ENCODE results near the gene MORC2. TPM values are rescaled to one million over a fixed set of nuclear protein-coding genes. Genes with fewer than 3 reads are reported as not detected.

MORC2 gene
- 10 to 100 TPM in 3 of 4 donors, 1 to 10 TPM in 1; 9.5 to 24.0 (median 13.1) TPM for total RNA-seq

DNA sequence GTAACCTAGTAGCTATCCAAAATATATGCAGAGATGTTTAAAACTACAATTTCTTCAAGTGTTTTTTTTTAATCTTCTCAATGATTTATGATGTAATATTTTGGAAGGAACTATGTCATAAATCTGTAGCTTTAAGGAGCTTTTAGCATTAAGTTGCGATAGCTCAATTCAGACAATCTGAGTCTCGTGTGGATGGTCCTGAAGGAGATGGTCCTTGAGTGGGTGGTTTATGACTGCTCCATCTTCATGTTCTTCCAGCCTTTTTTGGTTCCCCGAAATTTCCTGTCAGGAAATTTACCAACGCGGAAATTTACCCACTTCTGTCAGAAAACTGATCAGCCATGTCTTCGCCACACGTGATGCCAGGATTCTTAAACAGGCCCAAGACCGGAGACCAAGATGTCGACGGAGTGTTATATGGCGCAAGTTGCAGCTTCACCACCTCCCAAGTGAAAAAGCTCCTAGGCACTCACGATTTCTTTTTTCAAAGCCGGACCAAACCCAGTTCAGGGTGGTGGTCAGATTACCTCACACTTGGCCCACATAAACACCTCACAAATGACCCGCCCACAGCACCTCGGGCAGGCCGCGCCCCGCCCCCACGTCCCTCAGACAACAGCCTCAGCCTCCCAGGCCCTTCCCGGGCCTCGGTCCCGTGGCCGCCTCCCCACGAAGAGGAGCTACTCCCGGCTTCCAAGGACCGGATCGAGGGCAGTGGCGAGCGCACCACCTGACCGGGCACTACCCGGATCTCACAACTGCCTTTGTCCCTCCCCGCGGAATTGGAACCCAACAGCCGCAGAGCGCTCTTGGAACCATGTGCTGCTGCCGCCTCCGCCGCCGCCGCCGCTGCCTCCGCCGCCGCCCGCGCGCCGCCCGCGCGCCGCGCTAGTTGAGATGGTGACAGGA, at the start of gene MORC2:
TSS of gene MORC2 (minus strand) at position 760 of the 909 bp plus-strand sequence. CDS start 885 bp downstream, outside the sequence.
- TF ChIP-seq POLR2A (IDR thresholded peaks at IDR 0.05), result no peak
- TF ChIP-seq, protein P1, sequence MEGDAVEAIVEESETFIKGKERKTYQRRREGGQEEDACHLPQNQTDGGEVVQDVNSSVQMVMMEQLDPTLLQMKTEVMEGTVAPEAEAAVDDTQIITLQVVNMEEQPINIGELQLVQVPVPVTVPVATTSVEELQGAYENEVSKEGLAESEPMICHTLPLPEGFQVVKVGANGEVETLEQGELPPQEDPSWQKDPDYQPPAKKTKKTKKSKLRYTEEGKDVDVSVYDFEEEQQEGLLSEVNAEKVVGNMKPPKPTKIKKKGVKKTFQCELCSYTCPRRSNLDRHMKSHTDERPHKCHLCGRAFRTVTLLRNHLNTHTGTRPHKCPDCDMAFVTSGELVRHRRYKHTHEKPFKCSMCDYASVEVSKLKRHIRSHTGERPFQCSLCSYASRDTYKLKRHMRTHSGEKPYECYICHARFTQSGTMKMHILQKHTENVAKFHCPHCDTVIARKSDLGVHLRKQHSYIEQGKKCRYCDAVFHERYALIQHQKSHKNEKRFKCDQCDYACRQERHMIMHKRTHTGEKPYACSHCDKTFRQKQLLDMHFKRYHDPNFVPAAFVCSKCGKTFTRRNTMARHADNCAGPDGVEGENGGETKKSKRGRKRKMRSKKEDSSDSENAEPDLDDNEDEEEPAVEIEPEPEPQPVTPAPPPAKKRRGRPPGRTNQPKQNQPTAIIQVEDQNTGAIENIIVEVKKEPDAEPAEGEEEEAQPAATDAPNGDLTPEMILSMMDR (IDR thresholded peaks at IDR 0.05), result no peak
- intact Hi-C loops (cut with DNase I), result no loop called here
- no peak for DNase-seq
- Histone ChIP-seq H3K4me1 (peaks cover 6 to 42% (median 19%) of the 10 kb centered on the region in 3 donors), H3K4me3 (peak within 1 kb of the TSS; percentile 82 to 95 (median 88)), H3K9me3 (peaks cover 0 to 29% (median 21%) of the 10 kb centered on the region in 3 donors), H3K36me3 (peaks cover 16 to 27% (median 20%) of the 10 kb centered on the region in 3 donors), H3K27me3 (no peaks in the 10 kb centered on the region), H3K27ac (peak within 1 kb of the TSS; percentile 93 to 98 (median 98))
- WGBS, 2 donors, result 64 to 70% methylated on average over 5 to 15 of the region's 53 CpGs

DNA sequence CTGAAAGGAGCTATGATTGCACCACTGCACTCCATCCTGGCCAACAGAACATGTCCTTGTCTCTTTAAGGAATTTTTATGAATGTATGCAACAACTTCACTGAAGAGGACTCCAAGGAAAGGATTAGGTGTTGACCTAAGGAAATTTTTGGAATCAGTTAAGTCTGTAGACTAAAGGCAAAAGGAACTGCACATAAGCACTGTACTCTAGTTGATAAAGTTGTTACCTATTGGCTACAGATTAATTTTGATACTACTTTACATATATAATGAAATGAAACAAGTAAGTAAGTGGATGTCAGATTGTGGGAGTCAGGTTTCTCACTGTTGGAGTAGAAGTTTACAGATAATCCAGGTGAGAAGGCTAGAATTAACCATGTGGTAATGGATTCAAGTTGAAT, 37.0 kb upstream of the MORC2 start:
- intact Hi-C loops (cut with DNase I), result no loop called here
- no peak for TF ChIP-seq POLR2A (IDR thresholded peaks at IDR 0.05)
- TF ChIP-seq, protein P1 (IDR thresholded peaks at IDR 0.05), result no peak

DNA sequence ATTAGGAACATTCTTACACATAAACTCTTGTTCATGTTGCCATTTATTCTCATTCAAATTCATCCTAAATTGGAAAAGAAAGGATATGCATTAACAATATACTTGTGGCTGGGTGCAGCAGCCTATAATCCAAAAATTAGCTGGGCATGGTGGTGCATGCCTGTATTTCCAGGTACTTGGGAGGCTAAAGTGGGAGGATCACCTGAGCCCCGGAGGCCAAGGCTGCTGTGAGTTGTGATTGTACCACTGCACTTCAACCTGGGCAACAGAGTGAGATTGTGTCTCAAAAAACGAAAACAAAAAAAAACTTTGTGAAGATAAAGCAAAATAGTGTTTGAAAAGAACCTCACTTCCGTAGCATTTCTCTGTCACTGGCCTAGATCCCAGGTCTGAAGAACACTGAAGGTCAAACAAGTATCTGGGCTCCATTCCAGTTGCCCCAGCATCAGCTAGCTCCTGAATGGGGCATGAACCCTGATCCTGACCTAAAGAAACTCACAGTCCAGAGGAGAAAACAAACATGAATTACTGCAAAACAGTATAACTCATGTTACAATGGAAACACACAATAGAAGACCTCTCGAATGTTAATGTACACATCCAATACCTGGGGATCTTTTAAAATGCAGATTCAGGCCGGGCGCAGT, 32.7 kb upstream of the MORC2 start:
- Histone ChIP-seq H3K4me1 (no peaks in the 10 kb centered on the region), H3K27ac (no peak overlapping the region), H3K9me3 (peaks cover 0 to 11% (median 0%) of the 10 kb centered on the region in 3 donors), H3K4me3 (no peak overlapping the region), H3K36me3 (no peaks in the 10 kb centered on the region), H3K27me3 (no peaks in the 10 kb centered on the region)
- TF ChIP-seq POLR2A (IDR thresholded peaks at IDR 0.05), result no peak
- TF ChIP-seq, protein P1 (IDR thresholded peaks at IDR 0.05), result no peak
- DNase-seq, result no peak
- 77 to 78% methylated on average over 6 of the region's 6 CpGs for WGBS, 2 donors
- intact Hi-C loops (cut with DNase I), result no loop called here

More for the DNA sequence above, 37.0 kb upstream of the MORC2 start:
- no peak for DNase-seq
- Histone ChIP-seq H3K4me1 (no peaks in the 10 kb centered on the region), H3K9me3 (peaks cover 0 to 11% (median 0%) of the 10 kb centered on the region in 3 donors), H3K27ac (no peak overlapping the region), H3K36me3 (no peaks in the 10 kb centered on the region), H3K4me3 (no peak overlapping the region), H3K27me3 (no peaks in the 10 kb centered on the region)

DNA sequence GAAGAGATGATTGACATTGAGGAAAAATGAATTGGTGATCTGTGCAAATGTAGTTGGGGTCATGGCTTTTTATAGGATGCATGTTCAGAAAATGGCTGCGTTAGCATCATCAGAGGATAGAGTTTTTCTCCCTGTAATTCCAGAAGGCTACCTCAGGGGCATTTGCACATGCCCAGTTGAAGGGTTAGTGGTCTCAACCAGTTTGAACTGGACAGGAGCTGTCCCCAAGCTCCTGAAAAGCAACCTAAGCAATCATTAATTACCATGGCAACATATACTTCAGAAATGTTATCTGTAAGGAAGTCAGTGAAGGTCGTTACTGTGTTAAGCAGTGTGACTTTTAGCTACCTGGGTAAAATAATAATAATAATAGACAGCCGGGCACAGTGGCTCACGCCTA, 29.8 kb upstream of the MORC2 start:
- no peak for DNase-seq

More for the DNA sequence above, 29.8 kb upstream of the MORC2 start:
- TF ChIP-seq, protein P1 (IDR thresholded peaks at IDR 0.05), result no peak
- TF ChIP-seq POLR2A (IDR thresholded peaks at IDR 0.05), result no peak
- H3K27me3 ChIP-seq, result no peaks in the 10 kb centered on the region
- no peak overlapping the region for H3K4me3 ChIP-seq
- H3K27ac ChIP-seq, result no peak overlapping the region
- WGBS, 2 donors, result 78 to 93% methylated on average over 4 of the region's 4 CpGs
- no peaks in the 10 kb centered on the region for H3K9me3 ChIP-seq
- intact Hi-C loops (cut with DNase I), result no loop called here
- H3K36me3 ChIP-seq, result no peaks in the 10 kb centered on the region
- H3K4me1 ChIP-seq, result no peaks in the 10 kb centered on the region

Measured in esophagus squamous epithelium (tissue), 5 donors.